SK-N-SH (cell line): ENCODE measurements around the gene SMARCA4.
"Not testable (repeated sequence)": the region's sequence is repeated elsewhere in the genome, so short reads cannot be mapped to it uniquely, and the experiment has no call there.

Experiments used
- EP300 ChIP-seq, 2 experiments: IDR thresholded peaks; 2 replicates each; pipeline versions ENCODE4 v1.4.0 to v1.6.1; 2012; ENCODE audit warnings: borderline replicate concordance in 1 of 2, low read depth in 1 of 2, low read length in 1 of 2
- EZH2phosphoT487 ChIP-seq: fragments of 200-600 bp; sonication (generic); IDR thresholded peaks from 2 replicates; pipeline ENCODE4 v1.6.1; 2017; ENCODE audit warnings: low read depth, mixed run types, mild to moderate bottlenecking, antibody characterized with exemption, moderate library complexity, borderline replicate concordance
- FOXM1 ChIP-seq: IDR thresholded peaks from 2 replicates; pipeline ENCODE4 v1.4.0; 2012; ENCODE audit warnings: low read depth, mild to moderate bottlenecking
- GABPA ChIP-seq: IDR thresholded peaks from 2 replicates; pipeline ENCODE4 v1.4.0; 2012; ENCODE audit warnings: low read depth, mild to moderate bottlenecking
- JUND ChIP-seq: IDR thresholded peaks from 2 replicates; pipeline ENCODE4 v1.4.0; 2012
- MEF2A ChIP-seq: IDR thresholded peaks from 2 replicates; pipeline ENCODE4 v1.4.0; 2012; ENCODE audit warnings: low read depth, borderline replicate concordance
- POLR2AphosphoS5 ChIP-seq: IDR thresholded peaks from 2 replicates; pipeline ENCODE4 v1.6.1; 2012; ENCODE audit warnings: low read depth, low read length
- RFX5 ChIP-seq: IDR thresholded peaks from 2 replicates; pipeline ENCODE4 v1.6.1; 2012; ENCODE audit warnings: mild to moderate bottlenecking, improper control_type of control experiment, low read length
- SIN3A ChIP-seq: IDR thresholded peaks from 2 replicates; pipeline ENCODE4 v1.6.1; 2012; ENCODE audit warnings: low read depth, mild to moderate bottlenecking, low read length, moderate library complexity, borderline replicate concordance
- TAF1 ChIP-seq: IDR thresholded peaks from 2 replicates; pipeline ENCODE4 v1.6.1; 2012; ENCODE audit warnings: low read depth, mild to moderate bottlenecking, low read length, moderate library complexity, borderline replicate concordance
- USF2 ChIP-seq: fragments of 150-350 bp; IDR thresholded peaks from 2 replicates; pipeline ENCODE4 v1.6.1; 2017; ENCODE audit warnings: antibody characterized with exemption, low read length, low read depth, borderline replicate concordance
- TF ChIP-seq, protein P1 (sequence below): fragments of 200-600 bp; sonication (generic); IDR thresholded peaks from 2 replicates; pipeline ENCODE4 v1.6.1; 2017; ENCODE audit warnings: antibody characterized with exemption, mild to moderate bottlenecking, moderate library complexity

- TF ChIP-seq, protein P1, sequence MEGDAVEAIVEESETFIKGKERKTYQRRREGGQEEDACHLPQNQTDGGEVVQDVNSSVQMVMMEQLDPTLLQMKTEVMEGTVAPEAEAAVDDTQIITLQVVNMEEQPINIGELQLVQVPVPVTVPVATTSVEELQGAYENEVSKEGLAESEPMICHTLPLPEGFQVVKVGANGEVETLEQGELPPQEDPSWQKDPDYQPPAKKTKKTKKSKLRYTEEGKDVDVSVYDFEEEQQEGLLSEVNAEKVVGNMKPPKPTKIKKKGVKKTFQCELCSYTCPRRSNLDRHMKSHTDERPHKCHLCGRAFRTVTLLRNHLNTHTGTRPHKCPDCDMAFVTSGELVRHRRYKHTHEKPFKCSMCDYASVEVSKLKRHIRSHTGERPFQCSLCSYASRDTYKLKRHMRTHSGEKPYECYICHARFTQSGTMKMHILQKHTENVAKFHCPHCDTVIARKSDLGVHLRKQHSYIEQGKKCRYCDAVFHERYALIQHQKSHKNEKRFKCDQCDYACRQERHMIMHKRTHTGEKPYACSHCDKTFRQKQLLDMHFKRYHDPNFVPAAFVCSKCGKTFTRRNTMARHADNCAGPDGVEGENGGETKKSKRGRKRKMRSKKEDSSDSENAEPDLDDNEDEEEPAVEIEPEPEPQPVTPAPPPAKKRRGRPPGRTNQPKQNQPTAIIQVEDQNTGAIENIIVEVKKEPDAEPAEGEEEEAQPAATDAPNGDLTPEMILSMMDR: not testable (repeated sequence)
- TF ChIP-seq TAF1; EP300 (IDR thresholded peaks at IDR 0.05; ENCODE audit: borderline replicate concordance in 1 of 2, low read depth in 1 of 2, low read length in 1 of 2); MEF2A; GABPA; SIN3A; POLR2AphosphoS5; USF2; EZH2phosphoT487; JUND; RFX5; FOXM1: not testable (repeated sequence)
These were observed 31.3 kb downstream of the SMARCA4 start for GRCh38 chr19:10992174-10992573.
